HG03196 (cell line): ENCODE data around the gene ZNF385D.
"Not testable (repeated sequence)": the region's sequence is repeated elsewhere in the genome, so short reads cannot be mapped to it uniquely, and the experiment has no call there.

Source experiments
- ATAC-seq: cut with Tn5 transposase; IDR thresholded peaks from one replicate; pipeline ENCODE4 v1.9.1; 2021; ENCODE audit not compliant: unreplicated experiment

ZNF385D gene

DNA sequence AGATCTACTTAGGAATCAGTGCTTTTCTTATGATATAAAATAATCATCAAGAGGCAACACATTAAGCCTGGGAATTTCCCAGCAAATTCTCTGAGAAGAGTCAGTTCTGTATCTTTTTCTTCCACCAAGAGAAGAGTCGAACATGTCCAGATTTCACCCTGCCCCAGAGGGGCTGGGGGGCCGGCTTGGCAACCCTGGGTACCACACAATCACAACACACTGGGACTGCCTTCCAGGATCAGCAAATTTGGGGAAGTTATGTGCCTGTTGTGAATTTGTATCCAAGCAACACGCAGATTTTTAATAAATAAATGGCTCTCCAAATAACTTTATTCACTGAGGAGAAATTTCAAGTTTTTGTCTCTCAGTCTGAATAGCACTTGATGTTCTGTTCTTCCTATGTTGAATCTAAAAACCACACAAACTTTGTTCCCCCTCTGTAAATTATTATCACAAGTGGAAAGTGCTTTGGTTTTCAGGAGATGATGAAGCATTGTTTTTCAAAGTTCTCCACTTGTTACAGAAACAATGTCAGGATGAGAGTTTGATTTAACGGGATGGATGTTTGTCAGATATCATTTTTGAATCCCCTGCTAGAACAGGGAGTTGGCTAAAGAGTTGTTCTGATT is 357.2 kb downstream of the ZNF385D start:
- ATAC-seq, result no peak

DNA sequence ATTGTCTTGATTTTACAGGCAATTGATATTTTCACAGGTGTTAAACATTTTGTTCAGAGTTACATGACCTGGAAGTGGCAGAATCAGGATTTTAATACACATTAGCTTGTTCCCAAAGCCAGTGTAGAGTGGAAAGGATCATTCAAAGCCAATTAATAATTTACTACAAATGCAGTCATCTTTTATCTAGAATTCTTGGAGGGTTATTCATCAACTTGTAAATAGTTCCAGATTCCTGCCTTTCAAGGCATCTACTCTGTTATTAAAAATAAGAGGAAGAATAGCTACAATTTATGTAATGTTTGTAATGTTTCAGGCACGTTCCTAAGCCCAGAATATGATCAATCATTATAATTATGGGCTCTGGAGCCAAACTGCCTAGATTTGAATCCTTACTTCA is 358.5 kb downstream of the ZNF385D start:
- no peak for ATAC-seq

DNA sequence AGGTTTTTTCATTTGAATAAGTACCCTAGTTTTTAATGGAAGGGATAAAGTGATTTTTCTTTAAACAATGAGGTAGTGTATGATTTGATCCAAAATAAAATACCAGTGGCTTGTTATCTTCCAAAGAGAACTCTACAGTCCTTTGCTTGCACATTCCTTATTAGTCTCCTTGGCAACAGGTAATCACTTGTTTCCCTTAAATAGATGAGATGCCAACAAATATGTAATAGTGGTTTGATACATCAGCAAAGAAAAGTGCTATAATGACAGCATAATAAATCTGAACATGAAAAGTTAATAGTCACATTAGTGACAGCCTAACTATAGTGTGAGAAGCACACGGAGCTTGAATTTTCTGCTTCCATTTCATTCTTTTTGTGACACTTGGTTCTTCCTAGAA is 360.2 kb downstream of the ZNF385D start:
- ATAC-seq, result no peak

DNA sequence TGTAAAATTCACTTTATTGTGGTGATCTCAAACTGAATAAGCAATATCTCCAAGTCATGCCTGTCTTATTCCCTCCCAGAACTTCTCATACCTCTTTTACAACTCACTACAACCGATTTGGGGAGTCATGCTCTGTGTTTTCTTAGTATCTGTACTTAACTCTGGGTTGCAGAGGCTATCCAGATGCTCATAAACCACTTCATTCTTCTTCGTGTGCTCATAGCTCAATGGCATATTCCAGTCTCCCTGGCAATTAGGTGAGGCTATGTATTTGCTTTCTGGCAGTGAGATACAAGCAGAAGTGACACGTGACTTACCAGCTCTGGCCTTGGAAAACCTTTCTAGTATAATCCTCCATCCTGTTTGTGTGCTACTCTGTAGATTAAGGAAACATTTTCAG is 360.9 kb downstream of the ZNF385D start:
- no peak for ATAC-seq

DNA sequence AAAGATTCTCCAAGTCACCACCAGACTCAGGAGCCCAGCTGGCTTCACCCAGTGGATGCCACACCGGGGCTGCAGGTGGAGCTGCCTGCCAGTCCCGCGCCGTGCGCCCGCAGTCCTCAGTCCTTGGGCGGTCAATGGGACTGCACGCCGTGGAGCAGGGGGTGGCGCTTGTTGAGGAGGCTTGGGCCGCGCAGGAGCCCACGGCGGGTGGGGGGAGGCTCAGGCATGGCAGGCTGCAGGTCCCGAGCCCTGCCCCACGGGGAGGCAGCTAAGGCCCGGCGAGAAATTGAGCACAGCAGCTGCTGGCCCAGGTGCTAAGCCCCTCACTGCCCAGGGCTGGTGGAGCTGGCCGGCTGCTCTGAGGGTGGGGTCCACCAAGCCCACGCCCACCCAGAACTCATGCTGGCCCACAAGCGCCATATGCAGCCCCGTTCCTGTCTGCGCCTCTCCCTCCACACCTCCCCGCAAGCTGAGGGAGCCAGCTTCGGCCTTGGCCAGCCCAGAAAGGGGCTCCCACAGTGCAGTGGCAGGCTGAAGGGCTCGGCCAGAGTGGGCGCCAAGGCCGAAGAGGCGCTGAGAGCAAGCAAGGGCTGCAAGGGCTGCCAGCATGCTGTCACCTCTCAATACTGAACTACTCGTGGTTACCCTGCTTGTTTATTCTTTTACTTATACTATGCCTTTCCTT is 363.7 kb downstream of the ZNF385D start:
- ATAC-seq, result not testable (repeated sequence)

DNA sequence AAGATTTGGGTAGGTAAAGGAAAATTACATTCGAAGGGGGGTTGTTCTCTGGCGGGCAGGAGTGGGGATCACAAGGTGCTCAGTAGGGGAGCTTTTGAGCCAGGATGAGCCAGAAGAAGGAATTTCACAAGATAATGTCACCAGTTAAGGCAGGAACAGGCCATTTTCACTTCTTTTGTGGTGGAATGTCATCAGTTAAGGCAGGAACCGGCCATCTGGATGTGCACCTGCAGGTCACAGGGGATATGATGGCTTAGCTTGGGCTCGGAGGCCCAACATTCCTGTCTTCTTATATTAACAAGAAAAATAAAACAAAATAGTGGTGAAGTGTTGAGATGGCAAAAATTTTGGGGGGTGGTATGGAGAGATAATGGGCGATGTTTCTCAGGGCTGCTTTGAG is 373.0 kb downstream of the ZNF385D start:
- not testable (repeated sequence) for ATAC-seq

DNA sequence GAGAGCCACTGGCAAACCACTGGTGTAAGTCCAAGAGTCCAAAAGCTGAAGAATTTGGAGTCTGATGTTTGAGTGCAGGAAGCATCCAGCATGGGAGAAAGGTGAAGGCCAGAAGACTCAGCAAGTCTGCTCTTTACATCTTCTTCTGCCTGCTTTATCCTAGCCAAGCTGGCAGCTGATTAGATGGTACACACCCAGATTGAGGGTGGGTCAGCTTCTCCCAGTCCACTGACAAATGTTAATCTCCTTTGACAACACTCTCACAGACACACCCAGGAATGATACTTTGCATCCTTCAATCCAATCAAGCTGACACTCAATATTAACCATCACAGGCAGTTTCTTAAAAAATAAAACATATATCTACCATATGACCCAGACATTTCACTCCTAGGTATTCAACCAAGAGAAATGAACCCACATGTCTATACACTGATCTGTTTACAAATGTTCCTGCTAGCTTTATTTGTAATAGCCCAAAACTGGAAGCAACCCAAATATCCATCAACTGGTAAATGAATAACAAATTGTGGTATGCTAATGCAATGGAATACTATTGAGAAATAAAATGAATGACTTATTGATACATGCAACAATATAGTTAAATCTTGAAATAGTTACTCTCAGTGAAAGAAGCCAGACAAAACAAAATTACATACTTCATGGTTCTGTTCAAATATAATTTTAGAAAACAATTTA is 373.8 kb downstream of the ZNF385D start:
- ATAC-seq, result no peak

DNA sequence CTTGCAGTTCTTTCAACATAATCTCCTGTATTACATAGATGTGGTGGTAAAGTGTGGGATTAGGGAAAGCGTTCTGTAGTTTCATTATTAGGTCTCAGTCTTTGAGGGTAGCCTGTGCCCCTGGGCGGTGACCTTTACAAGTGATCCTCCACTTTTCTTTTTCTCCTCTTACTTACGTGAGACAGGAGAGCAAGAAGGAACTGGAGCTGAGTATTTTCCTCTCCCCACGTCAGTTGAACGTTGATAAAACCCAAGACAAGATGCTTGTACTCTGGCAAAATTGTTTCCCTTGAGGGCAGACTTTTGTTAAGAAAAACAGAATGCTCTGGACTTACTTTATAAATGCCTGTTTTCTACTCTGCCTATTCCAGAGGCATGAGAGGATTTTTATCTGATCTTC is 378.7 kb downstream of the ZNF385D start:
- no peak for ATAC-seq
